ENCODE measurements around the gene METRN. TPM values are rescaled to one million over a fixed set of nuclear protein-coding genes. Genes with fewer than 3 reads are reported as not detected.

METRN gene
- total RNA-seq, 1 donor from 2014 or later = 116 TPM

GRCh38 chr16:763369-764183 is 48.7 kb downstream of the METRN start:
- Histone ChIP-seq H3K4me3 (ENCODE audit: low read depth, low read length) (no peak overlapping the region), H3K27me3 (ENCODE audit: control insufficient read depth, insufficient read depth, low read length) (no peaks in the 10 kb centered on the region), H3K36me3 (ENCODE audit: control insufficient read depth, insufficient read depth, low read length) (no peaks in the 10 kb centered on the region)
- TF ChIP-seq CTCF (IDR thresholded peaks at IDR 0.05; ENCODE audit: insufficient read depth, low read length, poor library complexity, severe bottlenecking) = no peak
- no peak for DNase-seq (ENCODE audit: low read depth)

GRCh38 chr16:764184-764750 is 49.3 kb downstream of the METRN start:
- no peaks in the 10 kb centered on the region for H3K36me3 ChIP-seq (ENCODE audit: control insufficient read depth, insufficient read depth, low read length)
- no peaks in the 10 kb centered on the region for H3K27me3 ChIP-seq (ENCODE audit: control insufficient read depth, insufficient read depth, low read length)
- no peak for TF ChIP-seq CTCF (IDR thresholded peaks at IDR 0.05; ENCODE audit: insufficient read depth, low read length, poor library complexity, severe bottlenecking)
- H3K4me3 ChIP-seq (ENCODE audit: low read depth, low read length) = no peak overlapping the region
- DNase-seq (ENCODE audit: low read depth) = no peak

- TF ChIP-seq CTCF (IDR thresholded peaks at IDR 0.05; ENCODE audit: insufficient read depth, low read length, poor library complexity, severe bottlenecking) = no peak
- Histone ChIP-seq H3K4me3 (ENCODE audit: low read depth, low read length) (no peak overlapping the region), H3K36me3 (ENCODE audit: control insufficient read depth, insufficient read depth, low read length) (no peaks in the 10 kb centered on the region), H3K27me3 (ENCODE audit: control insufficient read depth, insufficient read depth, low read length) (no peaks in the 10 kb centered on the region)
- DNase-seq (ENCODE audit: low read depth) = no peak
Measured at GRCh38 chr16:764848-765487, 50.0 kb downstream of the METRN start.

- H3K27me3 ChIP-seq (ENCODE audit: control insufficient read depth, insufficient read depth, low read length) = no peaks in the 10 kb centered on the region
- no peak overlapping the region for H3K4me3 ChIP-seq (ENCODE audit: low read depth, low read length)
- H3K36me3 ChIP-seq (ENCODE audit: control insufficient read depth, insufficient read depth, low read length) = no peaks in the 10 kb centered on the region
- no peak for DNase-seq (ENCODE audit: low read depth)
- TF ChIP-seq CTCF (IDR thresholded peaks at IDR 0.05; ENCODE audit: insufficient read depth, low read length, poor library complexity, severe bottlenecking) = no peak
Measured at GRCh38 chr16:765488-765865, 50.6 kb downstream of the METRN start.

GRCh38 chr16:766008-766819 is 51.3 kb downstream of the METRN start:
- no peak for DNase-seq (ENCODE audit: low read depth)
- Histone ChIP-seq H3K4me3 (ENCODE audit: low read depth, low read length) (no peak overlapping the region), H3K36me3 (ENCODE audit: control insufficient read depth, insufficient read depth, low read length) (no peaks in the 10 kb centered on the region), H3K27me3 (ENCODE audit: control insufficient read depth, insufficient read depth, low read length) (no peaks in the 10 kb centered on the region)
- TF ChIP-seq CTCF (IDR thresholded peaks at IDR 0.05; ENCODE audit: insufficient read depth, low read length, poor library complexity, severe bottlenecking) = no peak
